Activated effector memory CD4-positive, alpha-beta T cell treated with anti-CD3 and anti-CD28 coated beads, Interleukin-2, amount 50 U/mL, for 16 hours (primary cell): ENCODE measurements around the gene RPTOR.
"Not testable (repeated sequence)": the region's sequence is repeated elsewhere in the genome, so short reads cannot be mapped to it uniquely, and the experiment has no call there.

Source experiments
- DNase-seq: peaks from one replicate; pipeline ENCODE4 v3.0.0-alpha.2; 2020

Gene RPTOR

GRCh38 chr17:80698297-80698696, 153.7 kb downstream of the RPTOR start:
- no peak for DNase-seq

- DNase-seq, result not testable (repeated sequence)
Observed at GRCh38 chr17:80699205-80699604, 154.6 kb downstream of the RPTOR start.

- DNase-seq, result no peak
Observed at GRCh38 chr17:80701730-80702129, 157.1 kb downstream of the RPTOR start.

- no peak for DNase-seq
Observed at GRCh38 chr17:80702315-80703141, 157.9 kb downstream of the RPTOR start.

- DNase-seq, result no peak
Observed at GRCh38 chr17:80703142-80703478, 158.5 kb downstream of the RPTOR start.

- DNase-seq, result no peak
Observed at GRCh38 chr17:80704381-80704819, 159.8 kb downstream of the RPTOR start.

- no peak for DNase-seq
Observed at GRCh38 chr17:80704894-80705293, 160.3 kb downstream of the RPTOR start.

- DNase-seq, result no peak
Observed at GRCh38 chr17:80705988-80706387, 161.3 kb downstream of the RPTOR start.

- no peak for DNase-seq
Observed at GRCh38 chr17:80706463-80706867, 161.8 kb downstream of the RPTOR start.

- DNase-seq, result no peak
Observed at GRCh38 chr17:80708480-80708879, 163.8 kb downstream of the RPTOR start.

- DNase-seq, result no peak
Observed at GRCh38 chr17:80709090-80709695, 164.6 kb downstream of the RPTOR start.

- no peak for DNase-seq
Observed at GRCh38 chr17:80710714-80711302, 166.2 kb downstream of the RPTOR start.

GRCh38 chr17:80712089-80712488, 167.5 kb downstream of the RPTOR start:
- no peak for DNase-seq

GRCh38 chr17:80712606-80713005, 168.0 kb downstream of the RPTOR start:
- no peak for DNase-seq

- DNase-seq, result no peak
Observed at GRCh38 chr17:80716986-80717719, 172.5 kb downstream of the RPTOR start.

GRCh38 chr17:80717720-80718083, 173.1 kb downstream of the RPTOR start:
- DNase-seq, result no peak

- no peak for DNase-seq
Observed at GRCh38 chr17:80718428-80718827, 173.8 kb downstream of the RPTOR start.

GRCh38 chr17:80719449-80719848, 174.8 kb downstream of the RPTOR start:
- no peak for DNase-seq

- peak; percentile 90 for DNase-seq
Observed at GRCh38 chr17:80720610-80721577, 176.3 kb downstream of the RPTOR start.

- DNase-seq, result no peak
Observed at GRCh38 chr17:80722661-80723060, 178.0 kb downstream of the RPTOR start.

GRCh38 chr17:80724775-80725266, 180.2 kb downstream of the RPTOR start:
- DNase-seq, result no peak

GRCh38 chr17:80725517-80725916, 180.9 kb downstream of the RPTOR start:
- DNase-seq, result no peak
